Measurements from ENCODE around the gene CCDC187.

Gene CCDC187

GRCh38 chr9:136206602-136207275, 97.2 kb downstream of the CCDC187 start:
- no peak for TF ChIP-seq CTCF (IDR thresholded peaks at IDR 0.05; ENCODE audit: low read depth, low read length, missing control alignments)
- DNase-seq (ENCODE audit: low read depth): no peak
- no peak overlapping the region for H3K4me3 ChIP-seq (ENCODE audit: low read depth, low read length)

- no peak for TF ChIP-seq CTCF (IDR thresholded peaks at IDR 0.05; ENCODE audit: low read depth, low read length, missing control alignments)
- DNase-seq (ENCODE audit: low read depth): no peak
- H3K4me3 ChIP-seq (ENCODE audit: low read depth, low read length): no peak overlapping the region
Measured at GRCh38 chr9:136205707-136205992, 98.2 kb downstream of the CCDC187 start.

- no peak for DNase-seq (ENCODE audit: low read depth)
- no peak for TF ChIP-seq CTCF (IDR thresholded peaks at IDR 0.05; ENCODE audit: low read depth, low read length, missing control alignments)
- no peak within 1 kb of the TSS for H3K4me3 ChIP-seq (ENCODE audit: low read depth, low read length)
Measured at GRCh38 chr9:136204838-136205706, 98.8 kb downstream of the CCDC187 start, which contains the start of gene LHX3. Gene LHX3, minus strand, starts transcription at chr9:136205128. Its CDS starts 116 bp downstream, at chr9:136205012.

GRCh38 chr9:136204145-136204805, 99.6 kb downstream of the CCDC187 start:
- TF ChIP-seq CTCF (IDR thresholded peaks at IDR 0.05; ENCODE audit: low read depth, low read length, missing control alignments): no peak
- no peak overlapping the region for H3K4me3 ChIP-seq (ENCODE audit: low read depth, low read length)
- no peak for DNase-seq (ENCODE audit: low read depth)

- no peak for DNase-seq (ENCODE audit: low read depth)
- H3K4me3 ChIP-seq (ENCODE audit: low read depth, low read length): no peak overlapping the region
- no peak for TF ChIP-seq CTCF (IDR thresholded peaks at IDR 0.05; ENCODE audit: low read depth, low read length, missing control alignments)
Measured at GRCh38 chr9:136203408-136204144, 100.3 kb downstream of the CCDC187 start.

GRCh38 chr9:136202454-136203407, 101.2 kb downstream of the CCDC187 start:
- no peak overlapping the region for H3K4me3 ChIP-seq (ENCODE audit: low read depth, low read length)
- TF ChIP-seq CTCF (IDR thresholded peaks at IDR 0.05; ENCODE audit: low read depth, low read length, missing control alignments): no peak
- DNase-seq (ENCODE audit: low read depth): no peak

Measured in GM12864 (cell line).